Epithelial cell of proximal tubule (primary cell): Measurements from ENCODE around the gene LDLRAD4. TPM values are rescaled to one million over a fixed set of nuclear protein-coding genes. Genes with fewer than 3 reads are reported as not detected.

Experiments
- DNase-seq: peaks from one replicate; pipeline ENCODE4 v3.0.0-alpha.2; 2011; ENCODE audit warnings: low read depth
- H3K4me3 ChIP-seq: 2 replicates; pipeline ENCODE4 v1.5.1; 2011; ENCODE audit warnings: low read depth, mild to moderate bottlenecking, low read length
- CTCF ChIP-seq: conservative IDR thresholded peaks from 2 replicates; pipeline ENCODE4 v1.5.1; 2012; ENCODE audit warnings: low read depth, mild to moderate bottlenecking, low read length
- total RNA-seq: library from RNA; depleted of rRNA; stranded (reverse); fragments of >200 nt; gene quantifications from 2 replicates; pipeline ENCODE4 v1.2.3, GENCODE V29; 2015

Gene LDLRAD4
- total RNA-seq, 1 donor from 2014 or later, result under 0.01 TPM

GRCh38 chr18:13353084-13353823 lies 134.7 kb downstream of the LDLRAD4 start:
- TF ChIP-seq CTCF, result no peak
- no peak for DNase-seq
- no peak overlapping the region for H3K4me3 ChIP-seq

GRCh38 chr18:13354402-13354801 lies 135.8 kb downstream of the LDLRAD4 start:
- no peak overlapping the region for H3K4me3 ChIP-seq
- no peak for DNase-seq
- TF ChIP-seq CTCF, result no peak

DNA sequence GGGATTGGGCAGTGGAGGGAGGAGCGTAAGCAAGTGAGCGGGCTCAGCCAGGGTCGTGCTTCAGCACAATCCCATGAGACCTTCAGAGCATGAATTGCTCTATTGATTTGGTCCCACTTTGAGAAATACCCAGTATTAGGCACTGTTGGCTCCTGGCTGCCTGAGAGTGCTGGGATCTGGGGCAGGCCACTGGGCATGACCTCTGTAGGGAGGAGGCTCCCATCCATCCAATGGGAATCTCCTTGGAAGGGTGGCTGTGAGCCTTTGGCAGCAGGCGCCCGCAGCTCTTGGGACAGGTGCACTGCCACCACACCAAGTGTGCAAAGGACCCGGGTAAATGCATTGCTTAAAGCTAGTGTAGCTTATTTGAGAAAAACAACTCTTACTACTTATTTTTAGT lies 137.5 kb downstream of the LDLRAD4 start:
- H3K4me3 ChIP-seq, result no peak overlapping the region
- no peak for DNase-seq
- TF ChIP-seq CTCF, result no peak

DNA sequence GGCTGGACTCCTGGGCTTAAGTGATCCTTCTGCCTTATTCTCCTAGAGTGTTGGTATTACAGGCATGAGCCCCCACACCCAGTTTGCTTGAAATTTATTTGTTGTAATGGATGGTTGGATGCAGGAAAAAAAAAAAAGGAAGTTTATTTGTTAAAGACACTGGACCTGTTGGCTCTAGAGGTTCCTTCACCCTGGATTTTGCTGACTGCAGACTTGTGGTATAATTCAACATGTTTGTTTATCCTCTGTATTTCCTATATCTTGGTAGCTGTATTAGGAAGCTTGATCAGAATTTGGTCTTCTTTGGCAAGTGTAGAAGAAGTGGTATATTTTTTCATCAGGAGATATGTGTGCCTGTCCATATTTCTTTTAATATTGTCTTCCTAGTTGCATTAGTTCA lies 138.7 kb downstream of the LDLRAD4 start:
- no peak for DNase-seq
- no peak for TF ChIP-seq CTCF
- no peak overlapping the region for H3K4me3 ChIP-seq

DNA sequence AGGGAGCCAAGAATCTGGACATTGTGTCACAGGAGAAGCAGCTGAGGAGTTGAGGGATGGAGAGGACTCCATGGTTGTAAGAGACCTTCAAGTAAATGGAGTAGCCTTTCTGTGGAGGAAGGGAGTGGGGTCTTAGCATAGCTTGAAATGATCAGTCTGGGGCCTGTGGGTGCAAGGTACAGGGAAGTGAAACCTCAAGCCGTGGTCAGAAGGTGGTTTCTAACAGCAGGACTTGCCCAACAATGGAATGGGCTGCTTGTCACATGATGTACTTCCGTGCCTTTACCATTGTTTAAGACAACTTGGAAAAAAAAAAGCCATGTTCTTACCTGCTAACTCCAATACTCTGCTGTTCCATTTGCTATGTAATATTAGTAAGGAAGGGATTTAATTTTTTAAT lies 140.7 kb downstream of the LDLRAD4 start:
- TF ChIP-seq CTCF, result no peak

GRCh38 chr18:13361431-13361830 lies 142.9 kb downstream of the LDLRAD4 start:
- TF ChIP-seq CTCF, result no peak
- DNase-seq, result no peak
- no peak overlapping the region for H3K4me3 ChIP-seq

More for the DNA sequence above, 140.7 kb downstream of the LDLRAD4 start:
- no peak for DNase-seq
- no peak overlapping the region for H3K4me3 ChIP-seq

- H3K4me3 ChIP-seq, result no peak overlapping the region
- no peak for TF ChIP-seq CTCF
- DNase-seq, result no peak
Measured at GRCh38 chr18:13362051-13362450, 143.5 kb downstream of the LDLRAD4 start.
